A549 (cell line): ENCODE results near the gene CPT1A. TPM values are rescaled to one million over a fixed set of nuclear protein-coding genes. Genes with fewer than 3 reads are reported as not detected.

Source experiments
- ATAC-seq, 2 experiments: fragments of 200-7000 bp in 1 of 2; fragments of >200 bp in 1 of 2; cut with Nextera tagmentation in 1 of 2; cut with Tn5 transposase in 1 of 2; 3 replicates each; pipeline versions ENCODE4 v1.8.0 to v1.9.1; 2018 to 2020; ENCODE audit warnings: mild to moderate bottlenecking in 1 of 2, moderate library complexity in 1 of 2
- CTCF ChIA-PET: fragments of 300-600 bp; sonication (Branson Sonifier 250); formaldehyde crosslinking; extraction: SDS; loops from one replicate; lab custom pipeline; 2021; ENCODE audit warnings: antibody characterized with exemption, inconsistent platforms; lab: Yijun Ruan, JAX
- POLR2A ChIA-PET: fragments of 350-600 bp; formaldehyde crosslinking; extraction: SDS; loops from one replicate; lab custom pipeline; 2021; ENCODE audit warnings: antibody characterized with exemption, inconsistent platforms; lab: Yijun Ruan, JAX
- DNase-seq, 2 experiments: peaks; one replicate each; pipeline versions ENCODE4 v3.0.0 to v3.0.0-alpha.2; 2011 to 2016; ENCODE audit warnings: low read depth in 1 of 2, low spot score in 1 of 2
- FAIRE-seq: peaks from 2 replicates; lab custom pipeline; 2011; peaks lifted over from hg19 to GRCh38; lab: Jason Lieb, UNC
- H3K27ac ChIP-seq, 2 experiments: fragments of >200 bp; sonication (Bioruptor Twin); formaldehyde crosslinking; 3 replicates each; pipeline ENCODE4 v1.5.1; 2016 to 2017
- H3K4me1 ChIP-seq: fragments of >200 bp; sonication (Bioruptor Twin); formaldehyde crosslinking; 3 replicates; pipeline ENCODE4 v1.6.1; 2016
- H3K4me2 ChIP-seq: fragments of >200 bp; sonication (Bioruptor Twin); formaldehyde crosslinking; 3 replicates; pipeline ENCODE4 v1.6.1; 2016
- H3K4me3 ChIP-seq: fragments of >200 bp; sonication (Bioruptor Twin); formaldehyde crosslinking; 3 replicates; pipeline ENCODE4 v1.5.1; 2016
- H3K9me3 ChIP-seq: fragments of >200 bp; sonication (Bioruptor Twin); formaldehyde crosslinking; 3 replicates; pipeline ENCODE4 v1.6.1; 2016
- BCL3 ChIP-seq: fragments of >200 bp; sonication (Bioruptor Twin); formaldehyde crosslinking; IDR thresholded peaks from 3 replicates; pipeline ENCODE4 v1.6.1; 2016
- CBX2 ChIP-seq: fragments of 200-600 bp; sonication (generic); IDR thresholded peaks from 2 replicates; pipeline ENCODE4 v1.6.1; 2016; ENCODE audit warnings: low read depth, mild to moderate bottlenecking, borderline replicate concordance
- FOSB ChIP-seq: fragments of 250-450 bp; sonication (Bioruptor Pico); IDR thresholded peaks from 2 replicates; pipeline ENCODE4 v1.5.0; 2020; ENCODE audit warnings: mild to moderate bottlenecking, moderate library complexity
- GATA3 ChIP-seq: IDR thresholded peaks from 2 replicates; pipeline ENCODE4 v1.6.1; 2012; ENCODE audit warnings: borderline replicate concordance
- HDAC2 ChIP-seq: fragments of 200-600 bp; sonication (generic); IDR thresholded peaks from 2 replicates; pipeline ENCODE4 v1.6.1; 2016
- HMGXB4 ChIP-seq: fragments of 250-450 bp; sonication (Bioruptor Pico); IDR thresholded peaks from 2 replicates; pipeline ENCODE4 v1.5.0; 2021; ENCODE audit warnings: mild to moderate bottlenecking, moderate library complexity, borderline replicate concordance
- HOXB13 ChIP-seq: fragments of 250-450 bp; sonication (Bioruptor Pico); IDR thresholded peaks from 2 replicates; pipeline ENCODE4 v1.5.0; 2020; ENCODE audit warnings: low read depth, mild to moderate bottlenecking, moderate library complexity
- JUN ChIP-seq, 2 experiments: fragments of >200 bp; sonication (Bioruptor Twin); formaldehyde crosslinking; IDR thresholded peaks; 2 replicates in 1 of 2; 3 replicates in 1 of 2; pipeline ENCODE4 v1.6.1; 2016 to 2017
- JUNB ChIP-seq: fragments of >200 bp; sonication (Bioruptor Twin); formaldehyde crosslinking; IDR thresholded peaks from 2 replicates; pipeline ENCODE4 v1.6.1; 2016
- NFE2L2 ChIP-seq: fragments of 150-350 bp; conservative IDR thresholded peaks from 2 replicates; pipeline ENCODE4 v1.6.1; 2014; ENCODE audit warnings: low read length
- POLR2A ChIP-seq: IDR thresholded peaks from 2 replicates; pipeline ENCODE4 v1.6.1; 2012; ENCODE audit warnings: mild to moderate bottlenecking, low read length
- POLR2AphosphoS2 ChIP-seq: conservative IDR thresholded peaks from 2 replicates; pipeline ENCODE4 v1.6.1; 2012; ENCODE audit warnings: low read length, improper control_type of control experiment, inconsistent platforms
- RCOR1 ChIP-seq: fragments of 150-350 bp; IDR thresholded peaks from 2 replicates; pipeline ENCODE4 v1.6.1; 2014; ENCODE audit warnings: antibody characterized with exemption, low read length, low read depth
- RNF2 ChIP-seq: fragments of 200-600 bp; sonication (generic); IDR thresholded peaks from 2 replicates; pipeline ENCODE4 v1.6.1; 2016; ENCODE audit warnings: low read depth, mild to moderate bottlenecking, antibody characterized with exemption, moderate library complexity, borderline replicate concordance
- SMC3 ChIP-seq: fragments of >200 bp; sonication (Bioruptor Twin); formaldehyde crosslinking; IDR thresholded peaks from 3 replicates; pipeline ENCODE4 v1.6.1; 2018; ENCODE audit warnings: inconsistent platforms
- TFCP2L1 ChIP-seq: fragments of 250-450 bp; sonication (Bioruptor Pico); IDR thresholded peaks from 2 replicates; pipeline ENCODE4 v1.5.0; 2021; ENCODE audit warnings: mild to moderate bottlenecking
- ZC3H11A ChIP-seq: fragments of 450-650 bp; IDR thresholded peaks from 2 replicates; pipeline ENCODE4 v1.6.1; 2014; ENCODE audit warnings: antibody characterized with exemption, mild to moderate bottlenecking
- ZNF302 ChIP-seq: fragments of 250-450 bp; sonication (Bioruptor Pico); IDR thresholded peaks from 2 replicates; pipeline ENCODE4 v1.9.0; 2021; ENCODE audit warnings: inconsistent platforms, mild to moderate bottlenecking, moderate library complexity
- WGBS: methylation state at CpG from one replicate; pipeline ENCODE4 v1.1.6; 2017; ENCODE audit errors: missing lambda C conversion rate; 5-methylcytosine and 5-hydroxymethylcytosine counted together
- polyA plus RNA-seq, 4 experiments: library from polyadenylated mRNA; depleted of rRNA in 3 of 4; stranded (reverse); fragments of >200 nt; fragmentation: RNase III in 1 of 4; extraction: RNeasy Plus Mini Kit Qiagen cat#74134 plus additional on column Dnase treatment in 1 of 4; gene quantifications; 2 replicates in 3 of 4; 3 replicates in 1 of 4; pipeline ENCODE4 v1.2.3, GENCODE V29; 2011 to 2017

CPT1A gene
- polyA plus RNA-seq, 2 of the 4 experiments (the other 2 are of a cell fraction) = 15.0 to 21.4 TPM

- Histone ChIP-seq H3K9me3 (no peaks in the 10 kb centered on the region), H3K27ac (no peak overlapping the region), H3K4me3 (no peak overlapping the region), H3K4me1 (no peaks in the 10 kb centered on the region), H3K4me2 (no peak overlapping the region)
- WGBS = 40% methylated on average over 4 of the region's 4 CpGs
- CTCF ChIA-PET = no interaction called here
- no peak for FAIRE-seq
- DNase-seq = no peak
- ATAC-seq = no peak
- no peak for TF ChIP-seq RNF2
- POLR2A ChIA-PET = no interaction called here
These were observed 5.7 kb upstream of the CPT1A start for GRCh38 chr11:68847395-68847794.

- Histone ChIP-seq H3K4me1 (peaks cover 3% of the 10 kb centered on the region; the same call in 1 of the 3 replicates), H3K27ac (no peak overlapping the region), H3K4me2 (no peak overlapping the region), H3K4me3 (no peak overlapping the region), H3K9me3 (no peaks in the 10 kb centered on the region)
- FAIRE-seq (no peak), ATAC-seq (no peak), DNase-seq (no peak)
- WGBS = 75% methylated on average over 18 of the region's 18 CpGs
- ChIA-PET CTCF (no interaction called here), POLR2A (no interaction called here)
- no peak for TF ChIP-seq ZC3H11A
These were observed 3.8 kb upstream of the CPT1A start for GRCh38 chr11:68845351-68846002.

- ATAC-seq = no peak
- Histone ChIP-seq H3K4me1 (peaks cover 10% of the 10 kb centered on the region), H3K4me3 (no peak overlapping the region), H3K27ac (no peak overlapping the region), H3K9me3 (no peaks in the 10 kb centered on the region), H3K4me2 (no peak overlapping the region)
- TF ChIP-seq POLR2AphosphoS2 (no peak), CBX2 (no peak), FOSB (no peak), RCOR1 (no peak), JUN (IDR thresholded peaks at IDR 0.05) (no peak)
- 83% methylated on average over 6 of the region's 6 CpGs for WGBS
- ChIA-PET POLR2A (no interaction called here), CTCF (interaction anchor here (0.6 kb wide), 1 partner anchor 42 kb away, joined by 3 read pairs; no protein-coding TSS in a partner anchor)
- no peak for DNase-seq
- FAIRE-seq = no peak
These were observed 3.1 kb upstream of the CPT1A start for GRCh38 chr11:68844801-68845200.

- Histone ChIP-seq H3K27ac (no peak overlapping the region), H3K4me2 (peak overlapping the region; percentile 41; the same call in 1 of the 3 replicates), H3K9me3 (no peaks in the 10 kb centered on the region), H3K4me3 (no peak overlapping the region), H3K4me1 (peaks cover 14% of the 10 kb centered on the region)
- DNase-seq (no peak), FAIRE-seq (no peak), ATAC-seq (no peak)
- TF ChIP-seq POLR2A (no peak), HMGXB4 (CRISPR knock-in tag) (no peak), NFE2L2 (no peak), ZNF302 (no peak), FOSB (no peak), RNF2 (no peak), BCL3 (no peak), SMC3 (no peak), GATA3 (no peak), TFCP2L1 (CRISPR knock-in tag) (no peak), HDAC2 (no peak), JUNB (no peak), HOXB13 (no peak)
- POLR2A ChIA-PET = no interaction called here
- CTCF ChIA-PET = interaction anchor here (0.6 kb wide), 1 partner anchor 41 kb away, joined by 3 read pairs; no protein-coding TSS in a partner anchor
- WGBS = 83% methylated on average over 3 of the region's 3 CpGs
These were observed 2.7 kb upstream of the CPT1A start for GRCh38 chr11:68844376-68844775.
